ENCODE data around the gene LAMC2.
"Not testable (repeated sequence)": the region's sequence is repeated elsewhere in the genome, so short reads cannot be mapped to it uniquely, and the experiment has no call there.

Gene LAMC2

DNA sequence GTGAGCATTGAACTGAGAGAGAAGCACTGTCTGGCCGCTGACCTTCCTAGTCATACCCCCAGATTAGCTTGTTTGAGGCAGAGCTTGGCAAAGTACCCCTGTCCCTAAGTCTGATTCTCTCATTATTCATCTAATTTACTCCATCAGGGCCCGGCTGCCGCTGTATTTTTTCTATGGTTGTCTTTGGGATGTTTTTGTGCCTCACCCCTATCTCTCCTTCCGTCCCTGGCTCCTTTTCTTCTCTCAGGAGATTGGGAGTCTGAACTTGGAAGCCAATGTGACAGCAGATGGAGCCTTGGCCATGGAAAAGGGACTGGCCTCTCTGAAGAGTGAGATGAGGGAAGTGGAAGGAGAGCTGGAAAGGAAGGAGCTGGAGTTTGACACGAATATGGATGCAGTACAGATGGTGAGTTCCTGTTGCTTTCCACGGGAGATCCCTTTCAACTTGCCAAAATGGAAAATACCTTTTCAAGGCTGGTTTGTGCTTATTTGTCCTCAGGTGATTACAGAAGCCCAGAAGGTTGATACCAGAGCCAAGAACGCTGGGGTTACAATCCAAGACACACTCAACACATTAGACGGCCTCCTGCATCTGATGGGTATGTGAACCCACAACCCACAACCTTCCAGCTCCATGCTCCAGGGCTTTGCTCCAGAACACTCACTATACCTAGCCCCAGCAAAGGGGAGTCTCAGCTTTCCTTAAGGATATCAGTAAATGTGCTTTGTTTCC is 53.9 kb downstream of the LAMC2 start:
- no peak for DNase-seq

- no peak for DNase-seq
Observed at GRCh38 chr1:183240526-183240825, 54.4 kb downstream of the LAMC2 start.

- not testable (repeated sequence) for DNase-seq
Observed at GRCh38 chr1:183240853-183241252, 54.8 kb downstream of the LAMC2 start.

- no peak for DNase-seq
Observed at GRCh38 chr1:183241471-183241870, 55.4 kb downstream of the LAMC2 start.

DNA sequence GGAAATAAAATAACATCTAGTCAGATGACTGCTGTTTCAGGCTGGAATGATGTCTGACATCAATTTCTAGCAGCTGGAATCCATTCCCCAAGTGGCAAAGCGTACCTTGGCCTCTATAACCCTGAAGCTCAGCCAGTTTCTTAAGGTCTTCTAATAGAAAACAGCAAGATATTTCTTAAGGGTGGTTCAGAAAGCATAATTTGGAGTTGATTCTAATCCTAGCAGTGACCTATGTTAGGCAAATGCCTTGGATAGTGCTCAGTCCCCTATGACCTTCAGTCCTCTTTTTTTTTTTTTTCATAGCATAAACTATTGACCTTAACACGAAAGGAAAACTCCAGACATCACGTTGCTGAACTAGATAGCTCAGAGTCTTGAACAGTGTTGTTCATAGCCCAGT is 56.5 kb downstream of the LAMC2 start:
- no peak for DNase-seq

- no peak for DNase-seq
Observed at GRCh38 chr1:183243161-183244050, 57.3 kb downstream of the LAMC2 start.

- DNase-seq = no peak
Observed at GRCh38 chr1:183244466-183244865, 58.4 kb downstream of the LAMC2 start.

GRCh38 chr1:183245357-183245756 is 59.3 kb downstream of the LAMC2 start:
- DNase-seq = no peak

DNA sequence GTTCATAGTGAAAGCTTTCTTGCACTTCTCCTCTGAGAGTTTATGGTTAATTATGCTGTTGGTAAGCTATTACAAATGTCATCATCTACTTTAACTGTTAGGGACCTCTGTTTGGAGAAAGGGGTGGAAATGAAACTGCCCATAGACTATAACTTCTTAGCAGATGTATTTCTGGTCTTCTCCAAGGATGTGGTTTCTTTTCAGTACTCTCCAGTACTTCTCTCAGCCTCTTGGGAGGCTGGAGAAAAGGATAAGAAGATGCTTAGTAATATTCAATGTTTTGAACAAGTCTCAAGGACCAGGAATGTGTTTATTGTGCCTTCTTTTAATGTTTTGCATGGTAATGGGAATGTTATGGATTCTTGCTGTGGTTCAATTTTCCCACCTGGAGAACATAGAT is 60.4 kb downstream of the LAMC2 start:
- DNase-seq = no peak

DNA sequence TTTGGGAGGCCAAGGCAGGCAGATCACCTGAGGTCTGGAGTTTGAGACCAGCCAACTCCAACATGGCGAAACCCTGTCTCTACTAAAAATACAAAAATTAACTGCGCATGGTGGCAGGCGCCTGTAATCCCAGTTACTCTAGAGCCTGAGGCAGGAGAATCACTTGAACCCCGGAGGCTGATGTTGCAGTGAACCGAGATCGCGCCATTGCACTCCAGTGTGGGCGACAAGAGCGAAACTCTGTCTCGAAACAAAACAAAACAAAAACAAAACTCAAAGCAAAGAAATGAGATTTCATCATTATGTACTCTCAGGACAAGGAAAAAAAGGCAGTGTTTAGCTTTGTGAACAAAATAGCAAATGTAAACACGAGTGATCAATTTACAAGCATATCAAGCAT is 61.0 kb downstream of the LAMC2 start:
- DNase-seq = no peak

DNA sequence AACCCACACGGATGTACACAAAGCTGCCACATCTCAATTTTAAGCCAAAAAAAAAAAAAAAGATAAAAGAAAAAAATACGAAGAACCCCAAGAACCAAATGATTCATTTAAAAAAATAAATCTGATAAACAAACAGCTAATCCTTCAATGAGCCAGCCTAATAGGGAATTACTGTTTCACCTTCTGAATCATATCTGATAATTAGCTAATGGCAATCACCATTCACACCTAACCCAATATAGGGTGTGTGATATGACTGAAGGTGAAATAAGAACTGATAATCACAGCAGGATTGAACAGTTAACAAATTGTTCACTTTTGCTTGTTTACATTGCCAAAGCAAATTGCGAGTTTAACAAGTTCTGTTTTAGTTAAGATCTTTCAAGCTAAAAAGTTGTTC is 61.4 kb downstream of the LAMC2 start:
- DNase-seq = no peak

DNA sequence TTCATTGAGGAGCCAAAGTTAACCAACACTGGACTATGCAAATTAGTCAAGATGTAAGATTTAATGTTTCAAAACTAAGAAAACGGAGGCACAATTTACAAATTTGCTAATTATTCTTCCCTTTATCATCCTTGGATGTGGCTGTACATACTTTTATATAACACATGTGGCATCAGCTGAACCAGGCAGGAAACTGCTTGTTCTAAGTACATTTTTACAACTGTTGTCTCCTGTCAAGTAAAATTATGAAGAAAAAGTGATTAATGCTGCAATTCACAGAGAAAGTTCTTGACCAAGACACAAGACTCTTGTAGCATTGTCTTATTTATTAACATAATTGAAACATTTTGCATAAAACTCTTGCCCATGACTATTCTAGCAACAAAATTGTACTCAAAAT is 61.9 kb downstream of the LAMC2 start:
- no peak for DNase-seq

- DNase-seq = no peak
Observed at GRCh38 chr1:183248989-183249691, 63.1 kb downstream of the LAMC2 start.

DNA sequence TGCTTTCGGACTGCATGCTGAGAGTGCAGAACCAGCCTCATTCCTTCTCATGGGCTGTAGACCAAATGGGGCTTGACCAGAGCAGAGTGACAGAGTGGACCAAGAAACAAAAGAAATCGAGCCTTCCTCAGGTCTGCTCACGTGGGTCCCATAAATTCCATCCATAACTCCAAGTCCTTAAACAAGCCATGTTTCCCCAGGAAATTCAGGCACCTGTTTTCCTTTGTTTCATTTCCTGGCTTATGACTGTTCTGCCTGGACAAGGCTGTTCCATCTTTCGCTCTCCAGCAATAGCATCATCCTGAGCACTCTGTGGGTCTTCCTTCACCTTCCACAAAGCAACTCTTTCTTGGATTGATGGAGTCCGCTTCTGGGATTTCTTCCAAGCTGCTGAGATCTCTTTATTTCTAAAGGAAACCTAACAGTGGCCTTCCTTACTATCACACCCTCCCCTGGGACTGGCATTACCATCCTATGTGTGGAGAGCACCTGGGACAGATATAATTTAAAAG is 63.9 kb downstream of the LAMC2 start:
- no peak for DNase-seq

DNA sequence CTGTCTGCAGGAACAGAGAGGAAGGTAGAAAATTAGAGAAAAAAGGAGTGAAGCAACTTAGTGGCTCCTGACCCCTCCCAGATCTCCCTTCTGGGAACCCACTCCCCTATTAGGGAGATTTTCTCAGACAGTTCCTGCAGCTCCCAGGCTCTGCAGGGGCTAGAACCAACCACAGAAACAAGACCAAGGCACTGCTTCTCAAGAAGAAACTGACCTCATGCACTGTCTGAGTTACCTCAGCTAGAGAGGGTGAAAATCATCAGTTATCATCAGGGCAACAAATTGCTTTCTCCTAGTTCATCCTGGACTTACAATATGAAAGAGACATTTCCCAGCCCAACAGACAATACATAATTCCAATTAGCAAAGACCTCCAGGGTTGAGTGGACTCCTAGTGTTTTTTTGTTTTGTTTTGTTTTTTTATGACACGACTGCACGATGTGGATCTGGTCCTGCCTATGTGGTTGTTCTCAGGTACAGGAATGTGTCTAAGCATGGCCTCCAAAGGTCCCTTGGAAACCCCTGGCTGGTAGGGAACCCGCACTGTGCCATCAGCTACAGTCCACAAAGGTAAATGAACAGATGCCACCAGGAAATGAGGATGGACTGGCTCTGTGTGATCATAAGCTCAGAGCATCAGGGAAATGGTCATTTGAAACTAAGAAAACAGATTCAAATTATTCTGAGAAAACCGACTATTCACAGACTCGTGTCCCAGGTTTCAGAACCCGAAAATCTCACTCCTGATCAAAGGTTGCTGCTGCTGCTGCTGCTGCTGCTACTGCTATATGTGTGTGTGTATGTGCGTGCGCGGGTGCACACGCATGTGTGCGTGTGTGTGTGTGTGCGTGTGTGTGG is 65.3 kb downstream of the LAMC2 start:
- DNase-seq = no peak

DNA sequence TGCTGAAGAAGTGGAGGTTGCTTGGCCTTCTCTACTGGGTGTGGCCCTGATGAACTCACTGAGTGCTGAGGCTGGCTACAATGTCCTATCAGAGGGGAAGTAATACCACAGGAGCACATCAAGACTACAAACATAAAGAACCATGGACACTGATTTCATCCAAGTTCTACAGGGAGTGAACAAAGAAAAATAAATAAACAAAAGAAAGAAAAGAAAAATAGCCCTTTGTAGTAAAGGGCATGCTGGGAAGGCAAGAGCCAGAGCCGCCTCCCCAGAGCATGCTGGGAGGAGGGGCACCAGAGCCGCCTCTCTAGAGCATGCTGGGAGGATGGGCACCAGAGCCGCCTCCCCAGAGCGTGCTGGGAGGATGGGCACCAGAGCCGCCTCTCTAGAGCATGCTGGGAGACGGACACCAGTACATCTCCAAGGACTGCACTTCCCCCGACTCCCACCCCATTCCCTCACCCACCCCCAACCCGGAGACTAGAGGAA is 65.9 kb downstream of the LAMC2 start:
- DNase-seq = no peak

- DNase-seq = no peak
Observed at GRCh38 chr1:183255073-183255472, 69.0 kb downstream of the LAMC2 start.

DNA sequence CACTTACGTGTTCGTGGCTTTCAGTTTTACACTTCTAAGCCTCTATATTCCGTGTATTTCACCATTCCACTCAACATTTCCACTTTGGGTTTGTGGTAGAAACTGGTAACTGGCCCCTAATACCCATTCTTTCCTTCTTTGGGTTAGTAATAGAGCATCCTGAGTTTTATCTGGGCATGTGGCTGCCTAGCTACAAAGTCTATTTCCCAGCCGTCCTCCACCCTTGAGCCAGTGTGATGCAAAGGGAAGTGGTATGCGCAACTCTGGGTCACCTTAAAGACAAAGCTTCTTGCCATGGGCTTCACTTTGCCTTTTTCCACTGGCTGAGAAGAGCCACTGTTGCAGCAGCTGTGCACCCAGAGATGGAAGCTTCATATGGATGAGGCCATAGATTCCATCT is 73.9 kb downstream of the LAMC2 start:
- no peak for DNase-seq

- no peak for DNase-seq
Observed at GRCh38 chr1:183262628-183263200, 76.7 kb downstream of the LAMC2 start.

DNA sequence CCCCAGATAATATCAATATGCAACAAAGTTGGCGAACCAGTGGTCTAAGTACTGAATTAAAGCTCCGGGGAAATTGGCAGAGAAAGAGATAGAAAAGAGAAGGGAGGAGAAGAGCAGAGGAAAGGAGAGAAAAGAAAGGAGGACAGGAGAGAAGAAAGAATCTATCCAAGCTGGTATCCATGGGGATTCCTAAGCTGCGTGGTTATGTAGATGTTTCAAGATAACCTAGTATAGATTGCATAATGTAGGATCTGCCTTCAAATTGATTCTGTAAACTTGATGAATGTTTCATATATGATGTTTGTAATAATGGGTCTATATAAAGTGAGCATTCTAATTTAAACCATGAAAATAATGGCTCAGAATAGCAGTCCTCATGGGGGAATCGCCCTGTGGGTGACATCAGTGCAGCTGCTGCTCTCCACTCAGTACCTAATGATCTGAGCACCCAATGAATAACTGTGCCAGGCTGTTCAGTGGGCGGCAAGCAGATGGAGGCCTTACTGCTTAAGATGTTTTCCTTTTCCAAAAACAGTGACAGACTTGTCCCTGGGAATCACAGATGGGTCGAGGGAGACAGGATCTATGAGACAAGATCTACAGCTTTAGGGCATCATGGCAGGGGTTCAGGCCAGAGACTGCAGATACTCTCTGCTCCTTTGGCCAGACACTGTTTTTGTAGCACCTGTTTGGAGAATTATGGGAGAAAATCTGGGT is 78.0 kb downstream of the LAMC2 start:
- no peak for DNase-seq

- DNase-seq = no peak
Observed at GRCh38 chr1:183267646-183268431, 81.8 kb downstream of the LAMC2 start.

All from NCI-H748 treated with DMSO at 0.1 percent for 48 hours (cell line).